HEK293T (cell line): Measurements from ENCODE around the gene LYL1.

Source experiments
- ELF4 ChIP-seq: fragments of 450-650 bp; IDR thresholded peaks from 2 replicates; pipeline ENCODE4 v1.6.1; 2017; ENCODE audit warnings: antibody characterized with exemption
- FOXK2 ChIP-seq: fragments of 450-650 bp; IDR thresholded peaks from 2 replicates; pipeline ENCODE4 v1.6.1; 2016; ENCODE audit warnings: mild to moderate bottlenecking
- FOXM1 ChIP-seq: fragments of 450-650 bp; IDR thresholded peaks from 2 replicates; pipeline ENCODE4 v1.6.1; 2017; ENCODE audit warnings: mild to moderate bottlenecking, borderline replicate concordance
- LEF1 ChIP-seq: fragments of 450-650 bp; IDR thresholded peaks from 2 replicates; pipeline ENCODE4 v1.6.1; 2017; ENCODE audit warnings: mild to moderate bottlenecking, borderline replicate concordance
- NFRKB ChIP-seq: fragments of 450-650 bp; IDR thresholded peaks from 2 replicates; pipeline ENCODE4 v1.6.1; 2016; ENCODE audit warnings: mild to moderate bottlenecking, moderate library complexity
- SP1 ChIP-seq: fragments of 450-650 bp; IDR thresholded peaks from 2 replicates; pipeline ENCODE4 v1.6.1; 2017
- ZNF384 ChIP-seq: fragments of 450-650 bp; IDR thresholded peaks from 2 replicates; pipeline ENCODE4 v1.6.1; 2016
- TF ChIP-seq, protein P1 (sequence below): fragments of 450-650 bp; IDR thresholded peaks from 2 replicates; pipeline ENCODE4 v1.6.1; 2016

DNA sequence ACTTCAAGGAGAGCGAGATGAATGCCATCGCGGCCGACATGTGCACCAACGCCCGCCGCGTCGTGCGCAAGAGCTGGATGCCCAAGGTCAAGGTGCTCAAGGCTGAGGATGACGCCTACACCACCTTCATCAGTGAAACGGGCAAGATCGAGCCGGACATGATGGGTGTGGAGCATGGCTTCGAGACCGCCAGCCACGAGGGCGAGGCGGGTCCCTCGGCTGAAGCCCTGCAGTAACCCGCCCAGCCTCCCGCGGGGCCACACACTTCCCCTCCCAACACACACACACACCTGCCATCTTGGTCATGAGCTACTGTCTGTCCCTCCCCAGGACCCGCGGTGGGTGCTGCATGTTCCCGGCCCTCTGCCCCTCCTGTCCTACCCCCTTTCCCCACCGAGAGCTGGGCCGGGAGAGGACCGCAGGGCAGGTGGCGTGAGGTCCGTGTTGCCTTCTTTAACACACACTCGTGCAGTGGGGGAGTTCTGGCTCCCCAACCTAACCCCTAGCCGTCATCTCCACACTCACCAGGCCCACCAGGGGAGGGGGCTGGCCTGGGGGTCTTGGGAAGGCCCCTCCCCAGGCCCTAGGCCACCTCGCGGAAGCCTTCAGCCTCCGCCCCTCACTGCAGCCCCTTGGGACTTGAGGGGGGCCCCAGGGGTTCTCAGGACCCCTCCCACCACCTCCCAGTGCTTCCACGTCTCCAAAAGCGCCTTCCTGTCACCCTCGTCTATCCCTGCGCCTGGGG is 35.7 kb upstream of the LYL1 start:
- TF ChIP-seq FOXK2 (no peak), ELF4 (no peak), FOXM1 (no peak), LEF1 (no peak), SP1 (no peak), NFRKB (no peak), ZNF384 (no peak)
- TF ChIP-seq, protein P1, sequence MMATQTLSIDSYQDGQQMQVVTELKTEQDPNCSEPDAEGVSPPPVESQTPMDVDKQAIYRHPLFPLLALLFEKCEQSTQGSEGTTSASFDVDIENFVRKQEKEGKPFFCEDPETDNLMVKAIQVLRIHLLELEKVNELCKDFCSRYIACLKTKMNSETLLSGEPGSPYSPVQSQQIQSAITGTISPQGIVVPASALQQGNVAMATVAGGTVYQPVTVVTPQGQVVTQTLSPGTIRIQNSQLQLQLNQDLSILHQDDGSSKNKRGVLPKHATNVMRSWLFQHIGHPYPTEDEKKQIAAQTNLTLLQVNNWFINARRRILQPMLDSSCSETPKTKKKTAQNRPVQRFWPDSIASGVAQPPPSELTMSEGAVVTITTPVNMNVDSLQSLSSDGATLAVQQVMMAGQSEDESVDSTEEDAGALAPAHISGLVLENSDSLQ: no peak
